Heart left ventricle (tissue), 13 donors: ENCODE results near the gene NR2F2.

ENCODE experiments used
- POLR2A ChIP-seq, 2 donors: fragments of 450-650 bp; IDR thresholded peaks; one replicate each; pipeline ENCODE4 v1.6.1; 2017; ENCODE audit warnings: antibody characterized with exemption in 2 of 2, mild to moderate bottlenecking in 2 of 2, moderate library complexity in 2 of 2
- TF ChIP-seq, protein P1 (sequence below), 12 donors: fragments of 200-600 bp; sonication (generic) in 4 of 12; IDR thresholded peaks; one replicate each; pipeline versions ENCODE4 v1.5.0 to v1.8.0; 2018 to 2022; ENCODE audit warnings: antibody characterized with exemption in 12 of 12, mild to moderate bottlenecking in 5 of 12
- donor health status: ischemic (EF 13 %, LVEDD 7.1; RV severe dilation, severe dysfunction).
- donor health status: DM: no; HTN: yes; CAD: no.
- donor health status: DM: no; HTN: no; CAD: no.
- donor health status: ischemic (EF 25% LVEDD 6.9; RV normal size, moderate dysfunction).
- donor health status: ischemic (EF 25% LVEDD 5.7; RV mildly dilated, moderate dysfunction).
- donor health status: ischemic (EF 35%, LVEDD 5.7; RV mildly dilated, moderate dysfunction).
- donor health status: nonischemic (EF 11% LVEDD 7.7; RV severe dilation, severe dysfunction).
- donor health status: DM: yes; HTN: yes; CAD: no.
- donor health status: PGD.
- donor health status: ischemic (EF 29% LVEDD 5.4; RV normal size, mild dysfunction).
- donor health status: nonischemic (EF 23%, LVEDD 6.1; RV moderate dilation, normal function).

- TF ChIP-seq POLR2A (IDR thresholded peaks at IDR 0.05): no peak
- TF ChIP-seq, protein P1, sequence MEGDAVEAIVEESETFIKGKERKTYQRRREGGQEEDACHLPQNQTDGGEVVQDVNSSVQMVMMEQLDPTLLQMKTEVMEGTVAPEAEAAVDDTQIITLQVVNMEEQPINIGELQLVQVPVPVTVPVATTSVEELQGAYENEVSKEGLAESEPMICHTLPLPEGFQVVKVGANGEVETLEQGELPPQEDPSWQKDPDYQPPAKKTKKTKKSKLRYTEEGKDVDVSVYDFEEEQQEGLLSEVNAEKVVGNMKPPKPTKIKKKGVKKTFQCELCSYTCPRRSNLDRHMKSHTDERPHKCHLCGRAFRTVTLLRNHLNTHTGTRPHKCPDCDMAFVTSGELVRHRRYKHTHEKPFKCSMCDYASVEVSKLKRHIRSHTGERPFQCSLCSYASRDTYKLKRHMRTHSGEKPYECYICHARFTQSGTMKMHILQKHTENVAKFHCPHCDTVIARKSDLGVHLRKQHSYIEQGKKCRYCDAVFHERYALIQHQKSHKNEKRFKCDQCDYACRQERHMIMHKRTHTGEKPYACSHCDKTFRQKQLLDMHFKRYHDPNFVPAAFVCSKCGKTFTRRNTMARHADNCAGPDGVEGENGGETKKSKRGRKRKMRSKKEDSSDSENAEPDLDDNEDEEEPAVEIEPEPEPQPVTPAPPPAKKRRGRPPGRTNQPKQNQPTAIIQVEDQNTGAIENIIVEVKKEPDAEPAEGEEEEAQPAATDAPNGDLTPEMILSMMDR (IDR thresholded peaks at IDR 0.05): no peak
Observed at GRCh38 chr15:96306321-96306720, 24.2 kb upstream of the NR2F2 start.
